Retinal pigment epithelial cell (primary cell): ENCODE measurements around the gene TBC1D30.
"Not testable (repeated sequence)": the region's sequence is repeated elsewhere in the genome, so short reads cannot be mapped to it uniquely, and the experiment has no call there.

ENCODE experiments used
- DNase-seq: peaks from one replicate; pipeline ENCODE4 v3.0.0-alpha.2; 2010; ENCODE audit warnings: low read depth
- H3K4me3 ChIP-seq: 2 replicates; pipeline ENCODE4 v1.5.1; 2011; ENCODE audit warnings: mild to moderate bottlenecking, low read length, control low read depth, moderate library complexity
- TF ChIP-seq, protein P1 (sequence below): conservative IDR thresholded peaks from 2 replicates; pipeline ENCODE4 v1.5.1; 2011; ENCODE audit warnings: low read depth, low read length, control low read depth, inconsistent platforms

Gene TBC1D30, protein sequence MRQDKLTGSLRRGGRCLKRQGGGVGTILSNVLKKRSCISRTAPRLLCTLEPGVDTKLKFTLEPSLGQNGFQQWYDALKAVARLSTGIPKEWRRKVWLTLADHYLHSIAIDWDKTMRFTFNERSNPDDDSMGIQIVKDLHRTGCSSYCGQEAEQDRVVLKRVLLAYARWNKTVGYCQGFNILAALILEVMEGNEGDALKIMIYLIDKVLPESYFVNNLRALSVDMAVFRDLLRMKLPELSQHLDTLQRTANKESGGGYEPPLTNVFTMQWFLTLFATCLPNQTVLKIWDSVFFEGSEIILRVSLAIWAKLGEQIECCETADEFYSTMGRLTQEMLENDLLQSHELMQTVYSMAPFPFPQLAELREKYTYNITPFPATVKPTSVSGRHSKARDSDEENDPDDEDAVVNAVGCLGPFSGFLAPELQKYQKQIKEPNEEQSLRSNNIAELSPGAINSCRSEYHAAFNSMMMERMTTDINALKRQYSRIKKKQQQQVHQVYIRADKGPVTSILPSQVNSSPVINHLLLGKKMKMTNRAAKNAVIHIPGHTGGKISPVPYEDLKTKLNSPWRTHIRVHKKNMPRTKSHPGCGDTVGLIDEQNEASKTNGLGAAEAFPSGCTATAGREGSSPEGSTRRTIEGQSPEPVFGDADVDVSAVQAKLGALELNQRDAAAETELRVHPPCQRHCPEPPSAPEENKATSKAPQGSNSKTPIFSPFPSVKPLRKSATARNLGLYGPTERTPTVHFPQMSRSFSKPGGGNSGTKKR

DNA sequence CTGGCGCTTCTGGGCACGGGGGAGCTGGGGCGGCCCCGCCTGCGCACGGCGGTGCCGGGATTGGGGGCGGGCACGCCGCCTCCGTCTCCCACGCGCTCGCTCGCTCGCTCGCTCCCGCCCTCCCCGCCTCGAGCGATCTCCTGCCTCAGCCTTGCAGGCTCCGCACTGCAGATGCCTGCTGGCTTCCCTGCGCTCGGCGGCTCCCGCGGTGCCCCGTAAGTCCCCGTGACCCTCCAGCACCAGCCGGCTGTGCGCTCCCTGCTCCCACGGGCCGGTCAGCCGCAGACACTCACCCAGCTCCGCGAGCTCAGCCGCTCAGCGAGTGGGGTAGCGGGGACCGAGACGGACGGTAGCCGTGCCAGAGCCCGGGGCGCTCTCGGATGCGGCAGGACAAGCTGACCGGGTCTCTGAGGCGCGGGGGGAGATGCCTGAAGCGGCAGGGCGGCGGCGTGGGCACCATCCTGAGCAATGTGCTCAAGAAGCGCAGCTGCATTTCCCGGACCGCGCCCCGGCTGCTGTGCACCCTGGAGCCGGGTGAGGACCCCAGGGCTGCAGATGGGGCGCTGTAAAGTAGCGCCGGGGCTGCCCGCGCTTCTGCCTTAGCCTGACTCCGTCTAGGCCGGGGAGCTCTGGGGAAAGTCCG lies at the start of gene TBC1D30:
TSS of gene TBC1D30 (plus strand) at position 148 of the 643 bp plus-strand sequence. CDS start at position 381, 233 bp downstream.
- peak within 1 kb of the TSS; percentile 58 for H3K4me3 ChIP-seq
- TF ChIP-seq, protein P1, sequence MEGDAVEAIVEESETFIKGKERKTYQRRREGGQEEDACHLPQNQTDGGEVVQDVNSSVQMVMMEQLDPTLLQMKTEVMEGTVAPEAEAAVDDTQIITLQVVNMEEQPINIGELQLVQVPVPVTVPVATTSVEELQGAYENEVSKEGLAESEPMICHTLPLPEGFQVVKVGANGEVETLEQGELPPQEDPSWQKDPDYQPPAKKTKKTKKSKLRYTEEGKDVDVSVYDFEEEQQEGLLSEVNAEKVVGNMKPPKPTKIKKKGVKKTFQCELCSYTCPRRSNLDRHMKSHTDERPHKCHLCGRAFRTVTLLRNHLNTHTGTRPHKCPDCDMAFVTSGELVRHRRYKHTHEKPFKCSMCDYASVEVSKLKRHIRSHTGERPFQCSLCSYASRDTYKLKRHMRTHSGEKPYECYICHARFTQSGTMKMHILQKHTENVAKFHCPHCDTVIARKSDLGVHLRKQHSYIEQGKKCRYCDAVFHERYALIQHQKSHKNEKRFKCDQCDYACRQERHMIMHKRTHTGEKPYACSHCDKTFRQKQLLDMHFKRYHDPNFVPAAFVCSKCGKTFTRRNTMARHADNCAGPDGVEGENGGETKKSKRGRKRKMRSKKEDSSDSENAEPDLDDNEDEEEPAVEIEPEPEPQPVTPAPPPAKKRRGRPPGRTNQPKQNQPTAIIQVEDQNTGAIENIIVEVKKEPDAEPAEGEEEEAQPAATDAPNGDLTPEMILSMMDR: no peak
- DNase-seq: no peak

DNA sequence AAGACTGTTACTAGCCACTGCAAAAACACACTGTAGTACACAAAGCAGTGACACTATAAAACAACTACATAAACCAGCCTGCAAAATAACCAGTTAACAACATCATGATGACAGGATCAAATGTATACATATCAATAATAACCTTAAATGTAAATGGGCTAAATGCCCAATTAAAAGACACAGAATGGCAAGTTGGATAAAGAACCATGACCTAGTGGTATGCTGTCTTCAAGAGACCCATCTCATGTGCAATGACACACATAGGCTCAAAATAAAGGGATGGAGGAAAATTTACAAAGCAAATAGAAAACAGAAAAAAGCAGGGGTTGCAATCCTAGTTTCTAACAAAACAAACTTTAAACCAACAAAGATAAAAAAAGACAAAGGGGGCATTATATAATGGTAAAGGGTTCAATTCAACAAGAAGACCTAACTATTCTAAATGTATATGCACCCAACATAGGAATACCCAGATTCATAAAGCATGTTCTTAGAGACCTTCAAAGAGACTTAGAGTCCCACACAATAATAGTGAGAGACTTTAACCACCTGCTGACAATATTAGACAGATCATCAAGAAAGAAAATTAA lies 49.2 kb upstream of the TBC1D30 start:
- not testable (repeated sequence) for DNase-seq, H3K4me3 ChIP-seq

DNA sequence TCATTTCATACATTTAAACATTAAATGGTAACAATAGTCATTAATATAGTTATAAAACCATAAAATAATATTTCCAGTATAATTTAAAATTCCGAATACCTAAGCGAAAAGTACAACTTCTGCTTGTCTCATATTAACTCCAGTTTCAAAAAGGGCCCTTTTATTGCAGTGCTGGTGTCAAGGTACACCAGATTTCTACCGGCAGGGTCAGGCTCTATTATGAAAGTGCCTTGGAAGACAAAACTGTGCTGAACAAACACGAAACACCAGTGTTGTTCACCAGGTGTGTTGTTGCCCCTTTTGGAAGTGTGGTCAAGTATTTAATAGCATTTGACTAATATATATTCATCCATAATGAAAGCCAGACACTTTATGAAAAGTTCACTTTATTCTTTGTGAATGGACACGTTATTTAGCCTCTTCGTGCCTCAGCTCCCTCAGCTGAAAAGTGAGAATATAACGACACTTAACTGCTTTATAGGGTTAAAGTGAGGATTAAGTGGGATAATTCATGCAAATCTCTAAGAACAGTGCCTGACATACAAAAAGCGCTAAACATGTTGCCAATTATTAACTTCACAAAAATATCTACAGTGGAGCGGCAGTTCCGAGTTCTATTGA lies 45.0 kb upstream of the TBC1D30 start:
- H3K4me3 ChIP-seq: no peak overlapping the region
- TF ChIP-seq, protein P1: no peak
- no peak for DNase-seq

DNA sequence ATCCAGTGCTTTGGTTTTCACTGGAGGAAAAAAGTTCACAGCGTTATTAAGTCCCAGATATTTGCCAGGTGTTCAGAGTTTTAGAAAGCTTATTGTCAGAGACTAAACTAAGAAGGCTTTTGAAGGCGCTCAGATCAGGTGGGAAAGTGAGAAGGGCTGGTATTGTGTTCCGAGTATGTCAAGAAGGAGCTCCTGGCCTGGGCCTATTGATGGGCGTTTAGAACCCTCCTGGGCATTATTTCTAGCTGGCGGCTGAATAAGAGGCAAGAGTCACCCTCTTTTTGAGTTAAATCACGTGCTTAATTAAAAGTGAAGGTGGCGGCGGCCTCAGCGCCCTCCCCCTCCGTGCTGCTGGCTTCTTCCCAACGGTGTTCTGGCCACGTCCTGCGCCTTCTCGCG lies 44.3 kb upstream of the TBC1D30 start:
- peak overlapping the region; percentile 46 for H3K4me3 ChIP-seq
- no peak for DNase-seq
- TF ChIP-seq, protein P1: no peak

DNA sequence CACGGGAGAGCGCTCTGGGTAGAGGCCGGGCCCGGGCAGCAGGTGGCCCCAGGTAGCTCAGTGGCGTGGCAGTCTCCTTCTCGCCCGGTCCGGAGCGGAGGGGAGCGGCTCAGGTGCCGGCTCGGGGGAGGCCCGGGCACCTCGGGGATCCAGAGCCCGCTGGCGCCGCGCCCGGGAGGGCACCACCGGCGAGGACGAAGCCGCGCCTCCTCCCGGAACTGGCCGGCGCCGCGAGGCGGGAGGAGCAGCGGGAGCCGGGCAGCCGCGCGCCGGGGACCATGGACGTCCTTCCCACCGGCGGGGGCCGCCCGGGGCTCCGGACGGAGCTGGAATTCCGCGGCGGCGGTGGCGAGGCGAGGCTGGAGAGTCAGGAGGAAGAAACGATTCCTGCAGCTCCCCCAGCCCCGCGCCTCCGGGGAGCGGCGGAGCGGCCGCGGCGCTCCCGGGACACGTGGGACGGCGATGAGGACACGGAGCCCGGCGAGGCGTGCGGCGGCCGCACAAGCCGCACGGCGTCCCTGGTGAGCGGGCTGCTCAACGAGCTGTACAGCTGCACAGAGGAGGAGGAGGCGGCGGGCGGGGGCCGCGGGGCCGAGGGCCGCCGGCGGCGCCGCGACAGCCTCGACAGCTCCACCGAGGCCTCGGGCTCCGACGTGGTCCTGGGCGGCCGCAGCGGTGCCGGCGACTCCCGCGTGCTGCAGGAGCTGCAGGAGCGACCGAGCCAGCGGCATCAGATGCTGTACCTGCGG lies 43.7 kb upstream of the TBC1D30 start:
- H3K4me3 ChIP-seq: peak overlapping the region; percentile 63
- no peak for DNase-seq
- TF ChIP-seq, protein P1: no peak

DNA sequence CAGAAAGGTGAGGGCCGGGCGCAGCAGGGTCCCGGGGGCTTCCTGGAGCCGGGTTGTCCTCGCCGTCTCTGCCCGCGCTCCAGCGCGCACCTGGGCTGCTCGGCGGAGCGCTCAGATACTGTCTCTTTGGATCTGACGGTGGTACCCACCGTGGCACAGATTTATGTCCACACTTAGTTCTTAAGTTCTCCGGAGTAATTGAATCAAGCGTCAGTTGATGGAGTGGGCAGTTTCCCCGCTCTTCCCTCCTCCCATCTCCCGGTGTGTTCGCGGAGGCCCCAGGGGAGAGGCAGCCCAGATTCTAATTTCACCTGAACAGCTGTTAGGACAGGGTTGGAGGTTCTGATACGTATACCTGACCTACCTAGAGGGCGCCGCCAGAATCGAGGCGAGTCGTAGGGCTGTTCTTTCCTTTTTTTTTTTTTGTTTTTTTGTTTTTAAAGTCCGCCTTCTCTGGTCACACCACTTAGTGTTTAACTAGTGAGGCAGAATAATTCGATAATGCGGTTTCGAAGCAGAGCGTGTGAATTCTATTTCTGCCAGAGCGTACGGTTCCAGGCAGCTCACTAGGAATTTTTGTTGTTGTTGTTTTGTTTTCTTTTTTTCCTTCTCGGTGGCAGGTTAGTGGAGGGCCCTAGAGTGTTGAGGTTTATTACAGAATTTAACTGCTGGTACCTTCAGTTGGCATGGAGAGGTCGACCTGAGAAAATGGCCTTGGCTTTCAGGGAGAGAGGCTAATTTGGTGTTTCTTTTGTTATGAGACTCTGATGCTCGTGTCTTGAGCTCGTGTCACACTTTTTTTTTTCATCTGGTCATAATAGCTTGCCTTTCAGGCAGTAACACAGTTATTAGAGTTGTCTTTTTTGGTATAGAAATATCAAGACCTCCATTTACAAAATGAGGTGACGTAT lies 42.9 kb upstream of the TBC1D30 start:
- no peak for DNase-seq
- peak overlapping the region; percentile 63 for H3K4me3 ChIP-seq
- TF ChIP-seq, protein P1: no peak
